ENCODE results near the gene SFI1.
A peak's percentile ranks its signal among the peaks of the same experiment; 100 is the strongest.

SFI1 gene

GRCh38 chr22:31618471-31619176 lies 122.3 kb downstream of the SFI1 start:
- no peak for DNase-seq

- DNase-seq = no peak
Measured at GRCh38 chr22:31619611-31620300, 123.4 kb downstream of the SFI1 start.

GRCh38 chr22:31620756-31621480 lies 124.6 kb downstream of the SFI1 start:
- DNase-seq = no peak

GRCh38 chr22:31621507-31622124 lies 125.3 kb downstream of the SFI1 start:
- DNase-seq = no peak

GRCh38 chr22:31622980-31623379 lies 126.6 kb downstream of the SFI1 start:
- DNase-seq = no peak

GRCh38 chr22:31623592-31624304 lies 127.4 kb downstream of the SFI1 start:
- DNase-seq = no peak

GRCh38 chr22:31625257-31625640 lies 128.9 kb downstream of the SFI1 start:
- no peak for DNase-seq

- no peak for DNase-seq
Measured at GRCh38 chr22:31625661-31626426, 129.5 kb downstream of the SFI1 start.

- no peak for DNase-seq
Measured at GRCh38 chr22:31626427-31627150, 130.3 kb downstream of the SFI1 start.

- no peak for DNase-seq
Measured at GRCh38 chr22:31627223-31627731, 130.9 kb downstream of the SFI1 start.

- DNase-seq = no peak
Measured at GRCh38 chr22:31628362-31628761, 132.0 kb downstream of the SFI1 start.

GRCh38 chr22:31628969-31629708 lies 132.8 kb downstream of the SFI1 start:
- DNase-seq = peak; percentile 33

- no peak for DNase-seq
Measured at GRCh38 chr22:31629741-31630184, 133.4 kb downstream of the SFI1 start.

- peak; percentile 92 for DNase-seq
Measured at GRCh38 chr22:31630331-31631329, 134.3 kb downstream of the SFI1 start.

GRCh38 chr22:31631436-31631835 lies 135.1 kb downstream of the SFI1 start:
- DNase-seq = no peak

GRCh38 chr22:31635638-31636306 lies 139.4 kb downstream of the SFI1 start:
- no peak for DNase-seq

GRCh38 chr22:31637447-31637890 lies 141.1 kb downstream of the SFI1 start:
- DNase-seq = no peak

All from activated CD4-positive, alpha-beta T cell treated with anti-CD3 and anti-CD28 coated beads, Interleukin-2, Interleukin-6, amounts not matched to agents 100 ng/mL and 50 ng/mL, durations not matched to agents 16 hours and 8 hours (primary cell).